ENCODE data around the gene MALT1.

MALT1 gene

GRCh38 chr18:58671632-58672564 is 633 bp downstream of the MALT1 start:
- peak; percentile 70 for DNase-seq (ENCODE audit: low read depth)
- TF ChIP-seq MYC (IDR thresholded peaks at IDR 0.05; ENCODE audit: low read depth, low read length), result no peak
- TF ChIP-seq, protein P1, sequence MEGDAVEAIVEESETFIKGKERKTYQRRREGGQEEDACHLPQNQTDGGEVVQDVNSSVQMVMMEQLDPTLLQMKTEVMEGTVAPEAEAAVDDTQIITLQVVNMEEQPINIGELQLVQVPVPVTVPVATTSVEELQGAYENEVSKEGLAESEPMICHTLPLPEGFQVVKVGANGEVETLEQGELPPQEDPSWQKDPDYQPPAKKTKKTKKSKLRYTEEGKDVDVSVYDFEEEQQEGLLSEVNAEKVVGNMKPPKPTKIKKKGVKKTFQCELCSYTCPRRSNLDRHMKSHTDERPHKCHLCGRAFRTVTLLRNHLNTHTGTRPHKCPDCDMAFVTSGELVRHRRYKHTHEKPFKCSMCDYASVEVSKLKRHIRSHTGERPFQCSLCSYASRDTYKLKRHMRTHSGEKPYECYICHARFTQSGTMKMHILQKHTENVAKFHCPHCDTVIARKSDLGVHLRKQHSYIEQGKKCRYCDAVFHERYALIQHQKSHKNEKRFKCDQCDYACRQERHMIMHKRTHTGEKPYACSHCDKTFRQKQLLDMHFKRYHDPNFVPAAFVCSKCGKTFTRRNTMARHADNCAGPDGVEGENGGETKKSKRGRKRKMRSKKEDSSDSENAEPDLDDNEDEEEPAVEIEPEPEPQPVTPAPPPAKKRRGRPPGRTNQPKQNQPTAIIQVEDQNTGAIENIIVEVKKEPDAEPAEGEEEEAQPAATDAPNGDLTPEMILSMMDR (IDR thresholded peaks at IDR 0.05; ENCODE audit: low read depth, low read length), result no peak
- TF ChIP-seq, protein P2, sequence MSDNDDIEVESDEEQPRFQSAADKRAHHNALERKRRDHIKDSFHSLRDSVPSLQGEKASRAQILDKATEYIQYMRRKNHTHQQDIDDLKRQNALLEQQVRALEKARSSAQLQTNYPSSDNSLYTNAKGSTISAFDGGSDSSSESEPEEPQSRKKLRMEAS (IDR thresholded peaks at IDR 0.05; ENCODE audit: low read depth, low read length), result no peak
- no peak for TF ChIP-seq POLR2A (IDR thresholded peaks at IDR 0.05; ENCODE audit: extremely low read depth, insufficient read length)
- peak overlapping the region; percentile 74 for H3K4me3 ChIP-seq (ENCODE audit: low read depth, low read length)

DNA sequence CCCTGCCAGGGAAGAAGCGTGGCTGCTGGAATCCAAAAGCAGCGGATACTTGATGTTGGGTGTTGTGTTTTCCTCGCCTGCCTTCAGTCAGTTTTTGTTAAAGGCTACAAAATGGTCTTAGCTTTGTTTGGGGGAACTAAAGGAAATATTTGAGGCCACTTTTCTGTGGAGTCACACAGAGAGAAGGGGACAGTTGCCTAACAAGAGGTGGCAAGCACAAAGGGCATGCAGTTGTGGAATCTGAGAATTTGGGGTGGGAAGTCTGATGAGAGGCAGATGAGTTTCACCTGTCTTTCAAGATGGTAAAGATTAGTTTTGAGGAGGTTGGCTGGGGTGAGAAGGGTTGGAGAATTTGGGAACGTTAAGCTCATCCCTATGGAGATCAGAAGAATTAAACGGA is 2.9 kb downstream of the MALT1 start:
- no peak for DNase-seq (ENCODE audit: low read depth)
- H3K4me3 ChIP-seq (ENCODE audit: low read depth, low read length), result no peak overlapping the region
- no peak for TF ChIP-seq POLR2A (IDR thresholded peaks at IDR 0.05; ENCODE audit: extremely low read depth, insufficient read length)
- TF ChIP-seq, protein P1 (IDR thresholded peaks at IDR 0.05; ENCODE audit: low read depth, low read length), result no peak
- TF ChIP-seq, protein P2 (IDR thresholded peaks at IDR 0.05; ENCODE audit: low read depth, low read length), result no peak

DNA sequence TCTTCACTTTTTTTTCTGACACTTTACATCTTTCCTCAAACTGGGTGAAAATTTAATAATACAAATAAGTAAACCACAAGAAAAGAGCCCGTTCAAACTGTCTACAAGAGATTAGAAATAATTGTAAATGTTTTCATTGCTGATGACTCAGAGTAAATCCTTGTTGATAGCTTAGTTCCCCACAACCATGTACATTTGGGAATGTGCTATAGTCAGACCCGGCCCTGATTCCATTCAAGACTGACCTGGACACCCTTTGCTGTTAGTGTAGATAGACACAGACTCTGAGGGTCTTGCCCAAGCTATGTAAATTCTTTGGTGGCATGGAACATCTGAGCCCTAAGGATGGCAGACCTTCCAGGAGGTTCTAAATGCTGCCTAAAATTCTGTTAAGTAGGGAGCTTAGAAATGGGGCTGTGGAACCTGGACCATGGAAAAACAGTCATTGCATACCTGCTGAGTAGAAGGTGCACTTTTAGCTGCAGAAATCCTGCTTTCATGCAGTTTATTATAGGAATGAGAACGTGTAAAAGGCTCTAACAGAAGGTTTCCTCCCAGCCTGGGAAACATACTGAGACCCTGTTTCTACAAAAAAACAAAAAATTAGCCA is 3.7 kb downstream of the MALT1 start:
- TF ChIP-seq, protein P1 (IDR thresholded peaks at IDR 0.05; ENCODE audit: low read depth, low read length), result no peak
- TF ChIP-seq, protein P2 (IDR thresholded peaks at IDR 0.05; ENCODE audit: low read depth, low read length), result no peak
- no peak for TF ChIP-seq POLR2A (IDR thresholded peaks at IDR 0.05; ENCODE audit: extremely low read depth, insufficient read length)
- no peak for TF ChIP-seq MYC (IDR thresholded peaks at IDR 0.05; ENCODE audit: low read depth, low read length)
- no peak overlapping the region for H3K4me3 ChIP-seq (ENCODE audit: low read depth, low read length)
- DNase-seq (ENCODE audit: low read depth), result no peak

DNA sequence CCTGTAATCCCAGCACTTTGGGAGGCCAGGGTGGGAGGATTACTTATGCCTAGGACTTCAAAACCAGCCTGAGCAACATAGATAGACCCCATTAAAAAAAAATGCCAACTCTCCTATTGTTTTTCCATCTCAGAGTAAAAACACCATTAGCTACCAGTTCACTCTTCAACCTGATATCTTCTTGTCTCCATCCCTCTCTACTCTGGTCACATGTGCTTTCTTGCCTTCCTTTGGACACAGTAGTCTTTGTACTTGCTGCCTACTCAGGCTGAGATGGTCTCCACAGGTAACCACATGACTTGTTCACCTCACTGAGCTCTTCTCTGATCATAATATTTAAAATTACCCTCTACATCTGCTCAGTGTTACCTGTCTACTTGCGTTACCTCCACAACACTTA is 5.0 kb downstream of the MALT1 start:
- TF ChIP-seq, protein P1 (IDR thresholded peaks at IDR 0.05; ENCODE audit: low read depth, low read length), result no peak
- TF ChIP-seq POLR2A (IDR thresholded peaks at IDR 0.05; ENCODE audit: extremely low read depth, insufficient read length) (no peak), MYC (IDR thresholded peaks at IDR 0.05; ENCODE audit: low read depth, low read length) (no peak)
- TF ChIP-seq, protein P2 (IDR thresholded peaks at IDR 0.05; ENCODE audit: low read depth, low read length), result no peak
- H3K4me3 ChIP-seq (ENCODE audit: low read depth, low read length), result no peak overlapping the region
- DNase-seq (ENCODE audit: low read depth), result no peak

DNA sequence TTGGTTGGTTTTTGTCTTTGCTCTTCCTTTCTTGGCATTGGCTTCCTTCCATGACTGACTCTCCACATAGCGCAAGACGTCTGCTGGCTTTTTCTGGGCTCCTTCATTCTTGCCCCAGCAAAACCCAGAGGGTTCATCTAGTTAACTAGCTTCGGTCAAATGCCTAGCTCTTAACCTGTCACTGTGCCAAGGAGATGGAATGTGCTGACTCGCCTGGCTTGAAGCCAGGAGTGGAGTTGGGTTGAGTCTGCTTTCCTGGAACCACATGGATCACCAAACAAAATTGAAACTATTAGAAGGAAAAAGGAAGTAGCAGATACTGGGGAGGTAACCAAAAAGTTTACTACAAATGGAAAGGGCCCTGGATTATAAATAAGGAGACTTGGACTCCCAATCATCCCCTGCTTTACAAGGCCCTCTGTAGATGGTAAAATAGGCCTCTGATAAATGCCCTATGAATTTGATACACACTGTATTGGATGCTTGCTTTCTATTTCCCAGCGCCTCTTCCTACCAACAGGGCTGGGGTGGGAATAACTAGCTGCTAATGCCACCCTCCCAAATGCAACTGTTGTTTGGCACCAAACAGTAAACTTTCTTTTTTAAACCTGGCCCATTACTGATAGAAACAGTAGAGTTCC is 11.3 kb downstream of the MALT1 start:
- no peak overlapping the region for H3K4me3 ChIP-seq (ENCODE audit: low read depth, low read length)
- no peak for TF ChIP-seq POLR2A (IDR thresholded peaks at IDR 0.05; ENCODE audit: extremely low read depth, insufficient read length)
- TF ChIP-seq, protein P2 (IDR thresholded peaks at IDR 0.05; ENCODE audit: low read depth, low read length), result no peak
- TF ChIP-seq, protein P1 (IDR thresholded peaks at IDR 0.05; ENCODE audit: low read depth, low read length), result no peak
- TF ChIP-seq MYC (IDR thresholded peaks at IDR 0.05; ENCODE audit: low read depth, low read length), result no peak
- no peak for DNase-seq (ENCODE audit: low read depth)

All from NB4 (cell line).